D721Med (cell line): ENCODE measurements around the gene C1QTNF7.

Source experiments
- DNase-seq: peaks from one replicate; pipeline ENCODE4 v3.0.0; 2011; ENCODE audit warnings: low spot score; ENCODE audit not compliant: insufficient read length
- FAIRE-seq: peaks from 2 replicates; lab custom pipeline; 2011; peaks lifted over from hg19 to GRCh38; lab: Jason Lieb, UNC
- TF ChIP-seq, protein P1 (sequence below): IDR thresholded peaks from 2 replicates; pipeline ENCODE4 v1.5.1; 2012; ENCODE audit warnings: mild to moderate bottlenecking, control low read depth; ENCODE audit not compliant: insufficient read depth; ENCODE audit errors: missing control alignments

The C1QTNF7 gene

DNA sequence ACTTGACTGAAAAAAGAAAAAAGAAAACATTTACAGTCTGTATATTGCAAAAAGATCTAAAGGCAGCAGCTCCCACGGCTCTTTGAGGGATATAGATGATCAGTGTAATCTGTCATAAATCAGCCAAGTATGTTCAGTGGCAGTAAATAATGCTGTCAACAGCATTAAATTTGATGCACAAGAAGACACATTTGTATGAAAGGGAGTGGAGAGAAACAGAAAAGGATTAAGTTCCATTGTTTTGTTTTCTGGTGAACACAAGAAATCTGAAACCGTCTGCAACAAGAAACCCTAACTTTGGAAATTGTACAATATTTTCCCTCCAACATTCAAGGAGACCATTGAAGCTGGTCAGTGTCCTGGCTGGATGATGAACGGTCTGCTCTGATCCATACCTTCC is 27.6 kb upstream of the C1QTNF7 start:
- TF ChIP-seq, protein P1, sequence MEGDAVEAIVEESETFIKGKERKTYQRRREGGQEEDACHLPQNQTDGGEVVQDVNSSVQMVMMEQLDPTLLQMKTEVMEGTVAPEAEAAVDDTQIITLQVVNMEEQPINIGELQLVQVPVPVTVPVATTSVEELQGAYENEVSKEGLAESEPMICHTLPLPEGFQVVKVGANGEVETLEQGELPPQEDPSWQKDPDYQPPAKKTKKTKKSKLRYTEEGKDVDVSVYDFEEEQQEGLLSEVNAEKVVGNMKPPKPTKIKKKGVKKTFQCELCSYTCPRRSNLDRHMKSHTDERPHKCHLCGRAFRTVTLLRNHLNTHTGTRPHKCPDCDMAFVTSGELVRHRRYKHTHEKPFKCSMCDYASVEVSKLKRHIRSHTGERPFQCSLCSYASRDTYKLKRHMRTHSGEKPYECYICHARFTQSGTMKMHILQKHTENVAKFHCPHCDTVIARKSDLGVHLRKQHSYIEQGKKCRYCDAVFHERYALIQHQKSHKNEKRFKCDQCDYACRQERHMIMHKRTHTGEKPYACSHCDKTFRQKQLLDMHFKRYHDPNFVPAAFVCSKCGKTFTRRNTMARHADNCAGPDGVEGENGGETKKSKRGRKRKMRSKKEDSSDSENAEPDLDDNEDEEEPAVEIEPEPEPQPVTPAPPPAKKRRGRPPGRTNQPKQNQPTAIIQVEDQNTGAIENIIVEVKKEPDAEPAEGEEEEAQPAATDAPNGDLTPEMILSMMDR = no peak
- DNase-seq (no peak), FAIRE-seq (no peak)

DNA sequence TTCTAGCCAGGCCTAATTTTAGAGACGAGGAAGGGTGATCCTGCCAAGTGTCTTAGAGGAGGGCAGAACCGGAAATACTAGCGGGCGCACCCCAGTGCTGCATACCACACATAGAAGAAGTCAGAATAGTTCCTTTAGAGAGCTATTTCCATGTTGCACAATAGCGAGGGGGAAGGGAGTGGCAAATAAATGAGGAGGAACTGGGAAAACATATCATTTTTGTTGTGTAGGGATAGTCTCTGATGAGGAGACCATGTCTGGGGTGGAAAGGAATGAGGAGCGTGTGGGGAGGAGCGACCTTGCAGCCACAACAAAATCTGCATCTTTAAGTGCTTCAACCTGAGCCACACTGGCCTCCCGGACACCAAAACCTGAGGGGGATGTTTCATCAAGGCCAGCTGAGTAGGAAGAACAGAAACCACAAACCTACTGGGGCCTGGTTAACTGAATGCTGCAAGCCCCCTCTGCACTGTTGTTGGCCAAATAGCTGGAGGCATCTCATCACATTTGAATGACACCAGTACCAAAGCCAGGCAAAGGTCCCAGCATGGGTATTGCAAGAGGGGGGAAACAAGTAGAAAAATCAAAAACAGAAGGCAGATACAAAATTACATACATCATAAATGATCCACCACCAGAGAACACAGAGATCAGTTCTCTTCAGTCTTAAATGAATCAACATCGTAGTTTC is 26.7 kb upstream of the C1QTNF7 start:
- DNase-seq (no peak), FAIRE-seq (no peak)
- TF ChIP-seq, protein P1 = no peak

DNA sequence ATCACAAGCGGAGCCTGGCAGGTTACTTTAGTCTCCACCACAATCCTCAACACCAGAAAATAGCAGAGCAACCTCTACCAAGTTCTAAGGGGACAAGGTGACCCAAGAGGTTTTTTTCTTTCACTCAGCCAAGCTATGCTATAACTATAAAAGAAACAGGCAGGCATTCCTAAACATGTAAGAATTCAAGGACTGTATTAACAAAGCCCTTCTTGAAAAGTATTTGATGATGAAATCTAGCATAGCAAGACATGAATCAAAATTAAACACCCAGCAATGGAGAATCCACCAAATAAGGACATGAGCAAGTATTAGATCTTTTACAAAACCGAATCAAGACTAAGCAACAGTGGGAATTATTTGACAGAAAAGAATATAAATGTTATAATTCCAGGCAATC is 25.7 kb upstream of the C1QTNF7 start:
- TF ChIP-seq, protein P1 = no peak
- DNase-seq (no peak), FAIRE-seq (no peak)

DNA sequence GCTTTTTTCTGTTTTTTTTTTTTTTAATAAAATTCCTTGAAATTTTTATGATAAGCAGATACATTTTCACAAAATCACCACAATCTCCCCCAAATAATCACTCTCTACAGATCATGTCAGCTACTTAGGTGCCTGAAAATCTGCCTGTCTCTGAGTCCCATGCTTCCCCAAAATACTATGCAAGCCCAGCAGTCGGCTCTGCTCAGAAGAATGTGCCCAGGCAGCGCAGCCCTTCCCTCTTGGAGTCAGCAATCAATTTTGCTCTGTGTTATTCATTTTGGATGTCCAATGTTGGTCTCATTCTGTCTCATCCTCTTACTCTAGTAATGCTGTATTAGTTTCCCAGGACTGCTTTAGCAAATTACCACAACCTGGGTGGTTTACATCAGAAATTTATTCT is 24.9 kb upstream of the C1QTNF7 start:
- DNase-seq (no peak), FAIRE-seq (no peak)
- TF ChIP-seq, protein P1 = no peak

DNA sequence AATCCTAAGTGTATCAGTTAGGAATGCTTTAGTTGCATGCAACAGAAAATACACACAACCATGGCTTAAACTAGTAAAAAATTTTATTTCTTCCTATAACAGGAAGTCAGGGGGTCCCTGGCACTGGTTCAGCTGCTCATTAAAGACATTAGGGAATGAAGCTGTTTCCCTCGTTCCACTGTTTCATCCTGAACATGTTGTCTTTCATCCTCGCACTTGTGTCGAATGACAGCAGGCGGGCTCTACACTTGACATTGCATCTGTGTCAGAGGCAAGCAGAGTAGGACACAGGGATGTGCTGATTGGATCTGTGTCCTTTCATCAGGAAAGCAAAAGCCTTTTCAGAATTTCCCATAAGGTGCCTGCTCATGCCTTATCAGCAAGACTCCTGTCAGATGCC is 22.8 kb upstream of the C1QTNF7 start:
- TF ChIP-seq, protein P1 = no peak
- DNase-seq = no peak
- FAIRE-seq = no peak

DNA sequence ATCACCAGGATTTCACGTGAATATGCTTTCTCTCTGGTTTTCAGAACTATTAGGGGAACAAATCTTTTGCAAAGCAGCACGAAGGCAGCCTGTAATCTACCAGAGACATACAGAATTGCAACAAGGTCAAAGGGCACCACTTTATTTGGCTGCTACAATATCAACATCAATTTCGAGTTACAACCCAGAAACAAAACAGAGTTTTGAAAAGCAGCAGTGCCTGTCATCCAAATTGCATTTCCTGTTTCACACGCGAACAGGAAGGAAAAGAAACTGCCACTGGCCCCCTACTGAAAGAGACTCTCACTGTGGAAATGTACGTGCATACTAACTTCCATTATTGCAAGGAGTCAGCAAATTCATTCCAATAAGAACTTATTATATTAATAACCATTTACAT is 17.1 kb upstream of the C1QTNF7 start:
- no peak for DNase-seq

DNA sequence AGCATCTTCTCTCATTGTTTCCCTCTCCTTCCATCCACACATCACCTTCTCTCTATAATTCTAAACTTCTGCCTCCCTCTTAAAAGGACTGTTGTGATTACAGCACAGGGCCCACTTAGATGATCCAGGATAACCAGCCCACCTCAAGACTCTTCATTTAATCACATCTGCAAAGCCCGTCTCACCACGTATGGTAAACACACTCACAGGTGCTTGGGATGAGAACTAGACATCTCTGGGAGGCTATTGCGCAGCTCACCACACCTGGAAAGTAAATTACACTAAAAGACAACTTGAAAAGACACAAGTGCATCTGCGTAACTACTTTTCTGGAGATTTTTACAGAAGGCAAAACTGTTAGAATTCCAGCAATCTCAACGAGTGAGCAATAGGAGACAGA is 15.4 kb upstream of the C1QTNF7 start:
- TF ChIP-seq, protein P1 = no peak
- DNase-seq (no peak), FAIRE-seq (no peak)

More for the DNA sequence above, 17.1 kb upstream of the C1QTNF7 start:
- TF ChIP-seq, protein P1 = no peak
- FAIRE-seq = no peak
